Motor neuron (in vitro differentiated cells): Measurements from ENCODE around the gene CRACR2A. TPM values are rescaled to one million over a fixed set of nuclear protein-coding genes. Genes with fewer than 3 reads are reported as not detected.
A peak's percentile ranks its signal among the peaks of the same experiment; 100 is the strongest.

Experiments used
- ATAC-seq, 8 experiments: fragments of 200-7000 bp; cut with Tn5 transposase; replicated peaks in 6 of 8; 2 replicates each; pipeline ENCODE4 v1.8.0; 2021; ENCODE audit warnings: mild to moderate bottlenecking in 8 of 8, moderate library complexity in 8 of 8
- H3K27ac ChIP-seq, 2 donors: fragments of 250-450 bp; sonication (Bioruptor Pico); 2 replicates each; pipeline ENCODE4 v1.9.0; 2021; ENCODE audit warnings: antibody characterized with exemption in 2 of 2, mild to moderate bottlenecking in 2 of 2, moderate library complexity in 1 of 2
- H3K4me1 ChIP-seq, 2 donors: fragments of 250-450 bp; sonication (Bioruptor Pico); replicated peaks in 1 of 2; 2 replicates each; pipeline ENCODE4 v1.6.1; 2021; ENCODE audit warnings: antibody characterized with exemption in 2 of 2, mild to moderate bottlenecking in 2 of 2, moderate library complexity in 1 of 2
- H3K4me3 ChIP-seq, 5 donors: fragments of 250-450 bp; sonication (Bioruptor Pico); 2 replicates each; pipeline ENCODE4 v1.9.0; 2021; ENCODE audit warnings: antibody characterized with exemption in 5 of 5, mild to moderate bottlenecking in 5 of 5, moderate library complexity in 4 of 5
- WGBS, 10 experiments: fragments of 450-650 bp; shearing (Covaris generic); methylation state at CpG; one replicate each; pipeline ENCODE4 v1.0.0; 2022; 5-methylcytosine and 5-hydroxymethylcytosine counted together
- in situ Hi-C, 9 experiments: fragments of 400-800 bp; cut with MboI; loops; one replicate each; pipeline ENCODE4 v1.15.0; 2021; ENCODE audit warnings: low sequenced_read_pairs in 9 of 9, low pct_unique_long_range_greater_than_20kb in 2 of 9; ENCODE audit not compliant: unreplicated experiment in 9 of 9
- total RNA-seq, 8 experiments: library from RNA; unstranded; fragments of 300-600 nt; gene quantifications; 2 replicates each; pipeline versions ENCODE4 v1.2.3 to v1.2.4, GENCODE V29; 2022

CRACR2A gene
- total RNA-seq, 8 experiments from 2014 or later = 0.11 to 12.5 (median 1.2) TPM

- no peak for ATAC-seq
- no peak overlapping the region for H3K27ac ChIP-seq
- H3K4me1 ChIP-seq = peaks cover 36 to 51% of the 10 kb centered on the region in 2 donors
- WGBS, 10 experiments = 84 to 100% (median 93%) methylated on average over 1 to 7 of the region's 7 CpGs; no CpG with 5 or more reads in 2 of the 10 experiments
- in situ Hi-C loops = loop anchor here in 3 of 9 experiments (25.0 kb wide), 3 partner anchors 179 to 354 kb away; partner anchors contain the start of gene PRMT8 (in 1 of the 3)
- H3K4me3 ChIP-seq = no peak overlapping the region
Observed at GRCh38 chr12:3666441-3666840, 86.5 kb downstream of the CRACR2A start.

DNA sequence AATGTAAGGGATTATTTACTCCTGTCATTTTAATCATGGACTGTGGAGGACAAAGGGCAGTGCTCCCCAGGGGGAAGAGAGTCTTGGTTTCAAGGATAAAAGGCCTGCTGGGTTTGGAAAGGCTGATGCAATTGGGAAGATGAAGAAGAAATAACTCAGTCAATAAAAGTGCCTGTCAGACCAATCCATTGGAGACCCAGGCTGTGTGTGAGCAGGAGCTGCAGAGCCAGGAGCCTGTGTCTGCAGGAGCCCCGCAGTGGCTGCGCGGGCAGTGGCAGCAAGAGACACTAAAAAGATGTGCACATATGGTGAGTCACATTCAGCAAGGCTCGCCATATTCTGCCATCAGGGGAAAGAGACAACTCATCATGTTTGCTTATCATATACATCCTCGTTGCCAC lies 90.4 kb downstream of the CRACR2A start:
- 25 to 69% (median 46%) methylated on average over 2 to 5 of the region's 5 CpGs; no CpG with 5 or more reads in 4 of the 10 experiments for WGBS, 10 experiments
- no peak overlapping the region for H3K4me3 ChIP-seq
- H3K27ac ChIP-seq = peak overlapping the region; percentile 40 to 76
- peak in 5 of 8 experiments; percentile 97 to 98 (median 98) for ATAC-seq
- peaks cover 53 to 58% of the 10 kb centered on the region in 2 donors for H3K4me1 ChIP-seq
- in situ Hi-C loops = loop anchor here in 3 of 9 experiments (25.0 kb wide), 3 partner anchors 175 to 350 kb away; partner anchors contain the start of gene PRMT8 (in 1 of the 3)

GRCh38 chr12:3661028-3661427 lies 91.9 kb downstream of the CRACR2A start:
- in situ Hi-C loops = loop anchor here in 3 of 9 experiments (25.0 kb wide), 3 partner anchors 174 to 349 kb away; partner anchors contain the start of gene PRMT8 (in 1 of the 3)
- Histone ChIP-seq H3K4me3 (no peak overlapping the region), H3K4me1 (peaks cover 46 to 52% of the 10 kb centered on the region in 2 donors), H3K27ac (no peak overlapping the region)
- no peak for ATAC-seq
- WGBS, 10 experiments = 100% methylated on average over 1 of the region's 1 CpG; no CpG with 5 or more reads in 6 of the 10 experiments

DNA sequence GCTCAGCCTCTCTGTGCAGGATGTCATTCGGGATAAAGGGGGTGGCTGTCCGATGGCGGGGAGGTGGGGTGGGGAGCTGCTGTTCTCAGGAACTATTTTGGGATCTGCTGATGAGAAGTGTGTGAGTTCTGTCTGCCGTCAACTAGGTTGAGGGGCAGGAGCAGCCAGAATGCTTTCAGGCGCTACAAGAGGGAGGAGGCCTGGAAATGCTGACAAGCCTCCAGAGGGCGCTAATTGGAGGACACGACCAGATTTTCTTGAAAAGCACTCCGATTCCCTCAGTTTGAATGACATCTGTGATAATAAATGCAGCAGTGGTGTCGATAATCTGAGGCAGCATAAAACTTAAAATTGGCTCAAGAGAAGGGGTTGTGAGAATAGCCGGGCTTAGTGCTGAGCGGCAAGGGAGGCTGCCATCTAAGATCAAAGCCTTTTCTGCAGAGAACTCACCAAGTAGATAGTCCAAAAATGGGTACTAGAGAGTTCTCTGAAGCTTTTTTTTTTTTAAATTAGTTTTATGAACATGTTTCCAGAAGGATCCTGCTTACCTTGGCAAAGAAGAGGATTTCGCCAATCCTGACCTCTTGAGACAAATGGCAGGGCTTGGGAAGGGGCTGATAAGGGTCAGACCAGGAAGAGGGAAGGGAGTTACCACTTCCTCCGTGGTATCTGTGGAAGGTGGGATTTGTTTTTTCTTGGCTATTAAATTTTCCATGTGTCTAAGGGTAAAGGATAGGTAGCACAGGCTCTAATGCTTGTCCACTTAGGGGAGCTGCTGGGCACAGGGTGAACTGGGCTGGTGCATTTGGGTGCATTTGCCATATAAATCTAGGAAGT lies 94.4 kb downstream of the CRACR2A start:
- WGBS, 10 experiments = 0 to 100% (median 80%) methylated on average over 1 to 10 of the region's 13 CpGs
- Histone ChIP-seq H3K27ac (no peak overlapping the region), H3K4me3 (no peak overlapping the region), H3K4me1 (peaks cover 63% of the 10 kb centered on the region in 2 donors)
- in situ Hi-C loops = loop anchor here in 3 of 9 experiments (25.0 kb wide), 3 partner anchors 171 to 346 kb away; partner anchors contain the start of gene PRMT8 (in 1 of the 3)
- peak in 2 of 8 experiments; percentile 58 to 74 for ATAC-seq

- ATAC-seq = no peak
- Histone ChIP-seq H3K27ac (peak overlapping the region in 1 of 2 donors; percentile 48), H3K4me1 (peaks cover 49% of the 10 kb centered on the region in 2 donors), H3K4me3 (no peak overlapping the region)
- in situ Hi-C loops = loop anchor here in 3 of 9 experiments (25.0 kb wide), 3 partner anchors 170 to 345 kb away; partner anchors contain the start of gene PRMT8 (in 1 of the 3)
- WGBS, 10 experiments = 74 to 100% (median 100%) methylated on average over 1 to 3 of the region's 13 CpGs; no CpG with 5 or more reads in 4 of the 10 experiments
Observed at GRCh38 chr12:3656946-3657622, 95.8 kb downstream of the CRACR2A start.

- 14 to 86% (median 46%) methylated on average over 1 to 3 of the region's 4 CpGs; no CpG with 5 or more reads in 4 of the 10 experiments for WGBS, 10 experiments
- peaks cover 46 to 51% of the 10 kb centered on the region in 2 donors for H3K4me1 ChIP-seq
- peak overlapping the region; percentile 30 to 53 for H3K27ac ChIP-seq
- in situ Hi-C loops = loop anchor here in 3 of 9 experiments (25.0 kb wide), 3 partner anchors 168 to 343 kb away; partner anchors contain the start of gene PRMT8 (in 1 of the 3)
- peak; percentile 36 to 87 (median 83) for ATAC-seq
- no peak overlapping the region for H3K4me3 ChIP-seq
Observed at GRCh38 chr12:3655328-3655900, 97.5 kb downstream of the CRACR2A start.

GRCh38 chr12:3651585-3652424 lies 101.1 kb downstream of the CRACR2A start:
- ATAC-seq = peak in 2 of 8 experiments; percentile 43 to 48
- in situ Hi-C loops = loop anchor here in 3 of 9 experiments (25.0 kb wide), 3 partner anchors 165 to 340 kb away; partner anchors contain the start of gene PRMT8 (in 1 of the 3)
- H3K4me3 ChIP-seq = no peak overlapping the region
- H3K4me1 ChIP-seq = peaks cover 28 to 40% of the 10 kb centered on the region in 2 donors
- WGBS, 10 experiments = 0 to 100% (median 66%) methylated on average over 1 to 3 of the region's 6 CpGs; no CpG with 5 or more reads in 2 of the 10 experiments
- H3K27ac ChIP-seq = no peak overlapping the region

- ATAC-seq = no peak
- Histone ChIP-seq H3K27ac (no peak overlapping the region), H3K4me1 (peaks cover 16 to 22% of the 10 kb centered on the region in 2 donors), H3K4me3 (no peak overlapping the region)
- WGBS, 10 experiments = 50 to 100% (median 88%) methylated on average over 1 to 5 of the region's 5 CpGs
- in situ Hi-C loops = loop anchor here in 1 of 9 experiments (25.0 kb wide), 1 partner anchor 310 kb away; no protein-coding TSS in a partner anchor
Observed at GRCh38 chr12:3647504-3647903, 105.4 kb downstream of the CRACR2A start.

DNA sequence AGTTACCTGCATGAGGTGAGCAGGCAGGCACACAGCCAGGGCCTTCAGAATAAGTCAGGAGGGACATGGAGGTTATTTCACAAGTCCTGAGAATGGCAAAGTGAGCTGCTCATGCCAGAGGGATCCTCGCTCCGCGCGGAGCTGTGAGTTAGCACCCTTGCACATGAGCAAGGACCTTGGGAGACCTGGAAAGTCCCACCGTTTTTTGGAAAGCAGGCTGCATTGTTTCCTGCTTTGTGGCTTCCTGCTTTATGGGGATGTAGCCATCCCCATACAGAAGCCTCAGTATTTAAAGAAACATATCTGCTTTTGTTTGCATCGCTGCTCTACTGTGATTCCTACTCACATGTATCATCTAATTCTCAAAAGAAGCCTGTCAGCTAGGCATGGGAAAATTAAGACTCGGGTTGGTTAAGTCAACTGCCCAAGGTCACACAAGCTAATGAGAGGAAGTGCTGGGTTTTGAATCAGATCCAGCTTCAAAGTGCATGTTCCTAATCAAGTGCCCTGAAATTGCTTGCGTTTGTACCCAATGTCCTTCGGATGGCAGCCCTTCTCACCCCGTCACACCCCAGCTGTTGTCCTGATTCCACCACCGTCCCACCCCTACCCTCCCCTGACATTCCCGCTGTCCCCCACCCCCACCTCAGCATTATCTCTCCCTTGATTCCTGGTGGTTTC lies 106.2 kb downstream of the CRACR2A start:
- peaks cover 16 to 22% of the 10 kb centered on the region in 2 donors for H3K4me1 ChIP-seq
- WGBS, 10 experiments = 8 to 87% (median 61%) methylated on average over 2 to 8 of the region's 12 CpGs; no CpG with 5 or more reads in 3 of the 10 experiments
- H3K27ac ChIP-seq = no peak overlapping the region
- H3K4me3 ChIP-seq = no peak overlapping the region
- in situ Hi-C loops = loop anchor here in 1 of 9 experiments (25.0 kb wide), 1 partner anchor 309 kb away; no protein-coding TSS in a partner anchor
- ATAC-seq = peak in 1 of 8 experiments; percentile 7

GRCh38 chr12:3645091-3645490 lies 107.8 kb downstream of the CRACR2A start:
- Histone ChIP-seq H3K4me1 (peaks cover 15 to 16% of the 10 kb centered on the region in 2 donors), H3K4me3 (no peak overlapping the region), H3K27ac (no peak overlapping the region)
- WGBS, 10 experiments = 60 to 100% (median 78%) methylated on average over 1 to 4 of the region's 4 CpGs; no CpG with 5 or more reads in 1 of the 10 experiments
- peak in 2 of 8 experiments; percentile 93 to 95 for ATAC-seq
- in situ Hi-C loops = loop anchor here in 1 of 9 experiments (25.0 kb wide), 1 partner anchor 308 kb away; no protein-coding TSS in a partner anchor

DNA sequence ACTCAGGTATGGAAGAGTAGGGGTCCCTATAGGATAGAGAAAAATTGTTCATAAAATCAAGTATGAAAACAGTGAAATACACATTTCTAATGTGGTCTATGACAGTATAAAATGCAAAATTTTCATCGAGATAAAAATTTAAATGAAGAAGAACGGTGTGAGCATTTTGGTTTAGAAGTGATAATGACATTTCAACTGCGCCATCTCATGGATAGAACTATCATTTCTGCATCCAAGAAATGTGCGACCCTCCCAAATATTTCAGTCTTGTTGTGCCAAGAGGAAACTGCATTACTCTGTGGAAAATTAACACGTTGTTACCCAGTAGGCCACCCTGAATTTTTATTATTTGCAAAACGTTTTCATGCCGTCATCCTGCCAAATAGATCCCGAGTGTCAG lies 108.8 kb downstream of the CRACR2A start:
- no peak overlapping the region for H3K4me3 ChIP-seq
- no peak for ATAC-seq
- no peak overlapping the region for H3K27ac ChIP-seq
- in situ Hi-C loops = loop anchor here in 1 of 9 experiments (25.0 kb wide), 1 partner anchor 307 kb away; no protein-coding TSS in a partner anchor
- WGBS, 10 experiments = 28 to 89% (median 63%) methylated on average over 2 to 8 of the region's 8 CpGs; no CpG with 5 or more reads in 1 of the 10 experiments
- peaks cover 15 to 16% of the 10 kb centered on the region in 2 donors for H3K4me1 ChIP-seq
